GM12873 (cell line): Measurements from ENCODE around the gene SORD.

Source experiments
- CTCF ChIP-seq: IDR thresholded peaks from 2 replicates; pipeline ENCODE4 v1.5.1; 2012; ENCODE audit warnings: low read depth, mild to moderate bottlenecking, moderate library complexity, low read length, control low read depth; ENCODE audit not compliant: insufficient read depth; ENCODE audit errors: missing control alignments

Gene SORD

GRCh38 chr15:45102226-45102625 lies 79.2 kb downstream of the SORD start:
- no peak for TF ChIP-seq CTCF

GRCh38 chr15:45105586-45105985 lies 82.6 kb downstream of the SORD start:
- TF ChIP-seq CTCF: no peak

- no peak for TF ChIP-seq CTCF
These were observed 83.2 kb downstream of the SORD start for GRCh38 chr15:45106002-45106790.

GRCh38 chr15:45107941-45108630 lies 85.1 kb downstream of the SORD start:
- no peak for TF ChIP-seq CTCF

GRCh38 chr15:45110256-45110820 lies 87.3 kb downstream of the SORD start:
- TF ChIP-seq CTCF: peak; percentile 36

GRCh38 chr15:45111390-45112142 lies 88.6 kb downstream of the SORD start:
- TF ChIP-seq CTCF: no peak
